Stimulated activated naive CD8-positive, alpha-beta T cell treated with anti-CD3 and anti-CD28 coated beads, Interleukin-15, Interleukin-2, amounts not matched to agents 100 ng/mL and 50 ng/mL, for 24 hours (primary cell): ENCODE measurements around the gene RAPGEF2.

Source experiments
- H3K27ac Mint-ChIP-seq: one replicate; pipeline ENCODE4 v1.8.0; 2021; ENCODE audit warnings: mild to moderate bottlenecking, mixed read lengths
- H3K27me3 Mint-ChIP-seq: one replicate; pipeline ENCODE4 v1.8.0; 2021; ENCODE audit warnings: mixed read lengths
- H3K36me3 Mint-ChIP-seq: one replicate; pipeline ENCODE4 v1.8.0; 2021; ENCODE audit warnings: low read depth, mixed read lengths
- H3K4me1 Mint-ChIP-seq: one replicate; pipeline ENCODE4 v1.8.0; 2021; ENCODE audit warnings: low read depth, mixed read lengths
- H3K4me3 Mint-ChIP-seq: one replicate; pipeline ENCODE4 v1.8.0; 2021; ENCODE audit warnings: mild to moderate bottlenecking, mixed read lengths
- H3K9me3 Mint-ChIP-seq: one replicate; pipeline ENCODE4 v1.8.0; 2021; ENCODE audit warnings: mixed read lengths

RAPGEF2 gene

DNA sequence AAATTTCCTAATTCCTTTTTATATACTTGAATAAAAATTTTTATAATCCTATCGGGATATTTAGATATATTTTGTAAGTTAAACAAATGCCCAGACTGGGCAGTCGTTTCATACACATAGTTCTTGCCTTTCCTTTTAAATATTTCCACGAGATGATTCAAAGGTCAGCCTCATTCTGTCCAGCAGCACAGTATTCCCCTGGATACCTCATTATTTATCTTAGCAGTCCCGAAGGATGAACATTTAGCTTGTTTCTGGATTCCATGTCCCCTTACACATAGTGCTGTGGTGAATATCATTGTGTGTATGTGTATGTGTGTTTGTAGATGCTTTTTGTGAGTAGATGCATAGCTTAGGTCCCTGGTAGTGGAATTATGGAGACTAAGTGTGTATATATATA, 38.3 kb downstream of the RAPGEF2 start:
- H3K9me3 Mint-ChIP-seq, result no peaks in the 10 kb centered on the region
- no peak overlapping the region for H3K27ac Mint-ChIP-seq
- H3K27me3 Mint-ChIP-seq, result no peaks in the 10 kb centered on the region
- H3K4me1 Mint-ChIP-seq, result peaks cover 15% of the 10 kb centered on the region
- no peak overlapping the region for H3K4me3 Mint-ChIP-seq
- no peaks in the 10 kb centered on the region for H3K36me3 Mint-ChIP-seq

DNA sequence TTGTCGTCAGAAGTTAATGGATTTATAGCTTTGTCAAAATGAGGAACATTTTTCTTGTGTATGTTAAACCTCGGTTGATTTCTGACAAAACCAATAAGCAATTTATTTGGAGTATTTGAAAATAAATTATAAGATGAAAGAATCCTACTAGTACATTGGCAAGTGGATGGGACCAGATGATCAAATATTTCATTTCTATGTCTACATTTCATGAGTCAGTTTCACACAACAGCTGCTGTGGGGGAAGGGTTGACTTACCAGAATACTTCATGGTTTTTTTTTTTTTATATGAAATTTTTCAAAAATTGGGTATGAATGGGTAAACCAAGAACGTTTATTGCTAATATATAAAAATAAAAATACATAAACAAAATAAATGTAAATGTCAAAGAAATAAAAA, 39.4 kb downstream of the RAPGEF2 start:
- Mint-ChIP-seq H3K36me3 (no peaks in the 10 kb centered on the region), H3K27ac (no peak overlapping the region), H3K4me1 (peaks cover 13% of the 10 kb centered on the region), H3K9me3 (no peaks in the 10 kb centered on the region), H3K4me3 (no peak overlapping the region), H3K27me3 (no peaks in the 10 kb centered on the region)

DNA sequence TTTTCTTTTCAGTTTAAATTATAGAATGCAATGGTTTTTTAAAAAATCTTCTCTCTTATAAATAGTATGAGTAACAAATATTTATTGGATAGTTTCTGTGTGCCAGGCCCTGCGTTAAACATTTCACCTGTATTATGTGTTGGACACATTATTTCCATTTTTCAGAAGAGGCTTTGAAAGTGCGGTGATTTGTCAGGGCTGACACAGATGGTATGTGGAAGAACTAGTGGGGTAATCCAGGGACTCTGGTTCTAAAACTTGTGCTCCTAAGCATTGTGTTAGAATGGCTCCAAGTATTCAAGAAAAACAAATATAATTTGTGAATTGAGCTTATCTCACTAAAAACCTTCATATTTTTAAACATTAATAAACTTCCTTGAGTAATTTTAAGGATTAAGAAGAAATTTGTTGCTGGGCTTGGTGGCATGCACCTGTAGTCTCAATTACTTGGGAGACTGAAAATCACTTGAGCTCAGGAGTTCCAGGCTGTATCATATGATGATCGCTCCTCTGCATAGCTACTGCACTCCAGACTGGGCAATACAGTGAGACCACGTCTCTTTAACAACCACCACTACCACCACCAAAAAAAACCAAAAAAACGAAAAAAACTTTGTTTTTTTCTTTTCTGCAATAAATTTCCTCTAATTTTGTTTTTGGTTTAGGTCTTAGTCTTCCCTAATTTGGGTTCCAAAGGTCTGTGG, 40.0 kb downstream of the RAPGEF2 start:
- H3K4me1 Mint-ChIP-seq, result peaks cover 13% of the 10 kb centered on the region
- no peak overlapping the region for H3K27ac Mint-ChIP-seq
- H3K27me3 Mint-ChIP-seq, result no peaks in the 10 kb centered on the region
- no peaks in the 10 kb centered on the region for H3K9me3 Mint-ChIP-seq
- H3K4me3 Mint-ChIP-seq, result no peak overlapping the region
- H3K36me3 Mint-ChIP-seq, result no peaks in the 10 kb centered on the region

DNA sequence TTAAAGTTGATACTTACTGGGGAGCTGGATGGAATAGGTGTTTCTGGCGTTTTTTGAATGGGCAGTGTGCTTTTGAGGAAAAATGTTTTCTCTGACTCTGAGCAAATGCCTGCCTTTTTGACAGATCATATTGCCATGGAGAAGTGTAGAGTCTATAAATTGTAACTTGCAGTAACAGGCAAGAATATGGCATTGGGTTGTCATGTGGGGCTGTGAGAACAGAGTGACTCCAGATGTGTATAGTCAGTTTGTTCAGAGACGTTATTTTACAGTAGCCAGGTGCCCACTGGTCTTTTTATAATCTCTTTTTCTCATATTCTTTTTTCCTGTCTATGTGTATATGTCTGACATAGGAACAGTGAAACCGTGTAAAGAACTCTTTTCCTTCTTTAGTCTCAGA, 40.8 kb downstream of the RAPGEF2 start:
- Mint-ChIP-seq H3K4me1 (peaks cover 8% of the 10 kb centered on the region), H3K36me3 (no peaks in the 10 kb centered on the region), H3K27me3 (no peaks in the 10 kb centered on the region), H3K9me3 (no peaks in the 10 kb centered on the region), H3K4me3 (no peak overlapping the region), H3K27ac (no peak overlapping the region)

DNA sequence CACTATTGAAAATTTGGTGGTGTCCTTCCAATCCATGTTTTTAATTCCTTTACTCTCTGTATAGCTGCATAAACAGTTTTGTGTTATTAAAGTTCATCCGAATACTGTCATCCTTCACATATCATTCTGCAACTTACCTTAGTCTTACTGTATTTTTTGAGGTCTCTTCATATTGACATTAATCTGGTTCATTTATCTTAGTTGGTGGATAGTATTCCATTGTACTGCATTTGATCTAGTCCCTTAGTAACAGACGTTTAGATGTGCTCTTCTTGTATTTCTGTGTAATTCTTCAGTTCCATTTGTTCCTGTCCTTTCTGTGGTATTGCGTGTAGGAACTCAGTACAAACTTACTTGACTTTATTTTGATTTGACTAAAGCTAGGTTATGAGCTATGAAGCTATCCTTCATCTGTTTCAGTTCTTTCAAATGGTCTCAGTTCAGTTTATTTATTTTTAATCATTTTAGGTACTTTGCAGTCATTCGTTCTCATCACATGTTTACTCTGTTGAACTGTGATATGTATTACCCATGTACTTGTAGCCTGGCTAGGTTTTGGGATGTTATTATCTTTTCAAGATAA, 41.3 kb downstream of the RAPGEF2 start:
- no peak overlapping the region for H3K4me3 Mint-ChIP-seq
- H3K4me1 Mint-ChIP-seq, result peaks cover 4% of the 10 kb centered on the region
- H3K27me3 Mint-ChIP-seq, result no peaks in the 10 kb centered on the region
- H3K27ac Mint-ChIP-seq, result no peak overlapping the region
- no peaks in the 10 kb centered on the region for H3K9me3 Mint-ChIP-seq
- H3K36me3 Mint-ChIP-seq, result no peaks in the 10 kb centered on the region

DNA sequence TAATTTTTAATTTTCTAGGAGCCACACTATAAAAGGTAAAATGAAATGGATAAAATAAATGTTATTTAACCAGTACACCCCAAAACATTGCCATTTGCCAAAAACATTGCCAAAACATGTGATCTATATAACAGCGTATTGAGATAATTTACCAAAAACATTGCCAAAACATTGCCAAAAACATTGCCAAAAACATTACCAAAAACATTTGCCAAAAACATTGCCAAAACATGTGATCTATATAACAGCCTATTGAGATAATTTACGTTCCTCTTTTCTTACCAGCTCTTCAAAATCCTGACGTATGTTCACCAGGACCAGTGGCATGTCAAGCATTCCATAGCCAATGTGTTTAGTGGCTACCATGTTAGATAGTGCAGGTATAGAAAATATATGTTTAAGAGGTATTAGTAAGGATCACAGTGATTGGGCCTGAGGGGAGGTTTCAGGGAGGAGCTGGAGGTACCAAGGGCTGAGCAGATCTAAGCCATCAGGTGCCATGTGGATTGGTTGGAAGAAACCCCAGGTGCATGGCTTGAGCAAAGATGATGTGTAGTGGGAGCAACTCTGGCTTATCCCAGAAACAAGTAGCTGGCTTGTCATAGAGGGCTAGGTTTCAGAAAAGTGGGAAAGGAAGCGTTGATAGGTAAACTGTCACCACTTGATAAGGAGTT, 42.6 kb downstream of the RAPGEF2 start:
- H3K36me3 Mint-ChIP-seq, result no peaks in the 10 kb centered on the region
- H3K4me3 Mint-ChIP-seq, result no peak overlapping the region
- H3K9me3 Mint-ChIP-seq, result no peaks in the 10 kb centered on the region
- H3K27me3 Mint-ChIP-seq, result no peaks in the 10 kb centered on the region
- no peak overlapping the region for H3K27ac Mint-ChIP-seq
- peaks cover 8% of the 10 kb centered on the region for H3K4me1 Mint-ChIP-seq

DNA sequence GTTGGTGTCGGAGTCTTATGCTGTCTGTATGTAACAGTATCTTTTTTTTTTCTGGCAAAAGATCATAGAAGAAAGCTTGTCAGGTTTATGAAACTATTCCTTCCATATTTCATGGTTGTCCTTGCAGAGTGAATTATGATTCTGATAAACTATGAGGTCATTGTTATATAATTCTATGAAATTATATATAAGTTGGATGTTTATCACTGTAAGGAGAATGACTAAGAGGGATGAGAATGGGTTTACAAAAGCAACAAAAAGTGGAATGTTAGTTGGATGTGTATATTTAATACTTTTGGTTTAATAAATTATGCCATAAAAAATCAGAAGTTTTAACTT, 43.1 kb downstream of the RAPGEF2 start:
- Mint-ChIP-seq H3K27me3 (no peaks in the 10 kb centered on the region), H3K36me3 (no peaks in the 10 kb centered on the region), H3K4me3 (no peak overlapping the region), H3K4me1 (peaks cover 8% of the 10 kb centered on the region), H3K9me3 (no peaks in the 10 kb centered on the region), H3K27ac (no peak overlapping the region)

DNA sequence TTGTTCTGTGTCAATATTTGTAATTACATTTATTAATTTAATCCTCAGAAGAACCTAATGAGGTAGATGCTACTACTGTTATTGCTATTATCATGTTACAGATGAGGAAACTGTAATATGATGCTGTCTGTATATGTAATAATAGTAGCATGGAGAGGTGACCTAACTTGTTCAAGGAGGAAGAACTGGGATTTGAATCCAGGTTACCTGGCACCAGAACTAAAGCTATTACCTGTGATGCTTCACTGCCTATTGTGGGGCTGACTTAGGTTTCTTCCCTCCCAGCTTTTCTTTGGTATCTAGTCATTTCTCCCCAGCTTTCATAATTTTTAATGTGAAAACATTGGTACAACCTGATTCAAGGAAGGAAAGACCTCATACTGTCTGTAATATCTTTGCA, 43.6 kb downstream of the RAPGEF2 start:
- no peak overlapping the region for H3K27ac Mint-ChIP-seq
- peaks cover 8% of the 10 kb centered on the region for H3K4me1 Mint-ChIP-seq
- H3K4me3 Mint-ChIP-seq, result no peak overlapping the region
- H3K9me3 Mint-ChIP-seq, result no peaks in the 10 kb centered on the region
- H3K27me3 Mint-ChIP-seq, result no peaks in the 10 kb centered on the region
- H3K36me3 Mint-ChIP-seq, result no peaks in the 10 kb centered on the region

DNA sequence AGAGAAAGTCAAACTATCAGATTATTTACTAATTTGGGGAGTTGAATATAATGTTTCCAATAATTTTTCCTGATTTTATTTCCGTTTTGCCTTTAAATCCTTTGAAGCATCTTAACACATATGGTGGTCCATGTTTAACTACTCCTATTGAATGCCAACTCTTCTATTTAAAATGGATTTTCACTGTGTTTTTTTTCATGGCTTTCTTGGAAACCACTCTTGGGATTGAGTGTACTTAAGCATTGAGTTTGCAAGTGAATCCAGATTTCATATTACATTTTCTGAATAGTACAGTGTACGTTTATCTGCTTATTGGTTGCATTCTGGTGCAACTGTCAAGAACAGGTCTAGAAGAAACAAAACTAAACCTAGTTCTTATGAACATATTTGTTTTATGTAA, 45.6 kb downstream of the RAPGEF2 start:
- H3K27ac Mint-ChIP-seq, result no peak overlapping the region
- H3K4me3 Mint-ChIP-seq, result no peak overlapping the region
- H3K36me3 Mint-ChIP-seq, result no peaks in the 10 kb centered on the region
- no peaks in the 10 kb centered on the region for H3K9me3 Mint-ChIP-seq
- no peaks in the 10 kb centered on the region for H3K27me3 Mint-ChIP-seq
- peaks cover 8% of the 10 kb centered on the region for H3K4me1 Mint-ChIP-seq

DNA sequence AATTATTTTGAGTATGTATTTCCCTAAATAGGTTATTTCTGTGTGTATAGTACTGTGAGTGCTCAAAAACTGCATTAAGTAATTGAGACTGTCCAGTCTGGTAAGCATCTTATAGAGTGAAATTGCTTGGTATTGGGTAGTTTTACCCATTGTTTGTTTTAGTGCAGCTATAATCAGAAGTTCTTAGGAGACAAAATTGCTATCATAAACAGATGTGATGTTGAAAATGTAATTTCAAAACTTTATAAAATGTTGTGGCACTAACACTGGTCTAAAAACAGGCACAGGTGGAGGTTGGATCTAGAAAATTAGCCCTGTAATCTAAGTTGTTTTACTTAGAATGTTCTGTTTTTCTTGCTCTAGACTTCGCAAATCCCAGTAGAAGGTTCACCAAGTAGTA, 46.8 kb downstream of the RAPGEF2 start:
- no peaks in the 10 kb centered on the region for H3K36me3 Mint-ChIP-seq
- H3K27me3 Mint-ChIP-seq, result no peaks in the 10 kb centered on the region
- no peak overlapping the region for H3K4me3 Mint-ChIP-seq
- peaks cover 7% of the 10 kb centered on the region for H3K4me1 Mint-ChIP-seq
- H3K9me3 Mint-ChIP-seq, result no peaks in the 10 kb centered on the region
- H3K27ac Mint-ChIP-seq, result no peak overlapping the region

DNA sequence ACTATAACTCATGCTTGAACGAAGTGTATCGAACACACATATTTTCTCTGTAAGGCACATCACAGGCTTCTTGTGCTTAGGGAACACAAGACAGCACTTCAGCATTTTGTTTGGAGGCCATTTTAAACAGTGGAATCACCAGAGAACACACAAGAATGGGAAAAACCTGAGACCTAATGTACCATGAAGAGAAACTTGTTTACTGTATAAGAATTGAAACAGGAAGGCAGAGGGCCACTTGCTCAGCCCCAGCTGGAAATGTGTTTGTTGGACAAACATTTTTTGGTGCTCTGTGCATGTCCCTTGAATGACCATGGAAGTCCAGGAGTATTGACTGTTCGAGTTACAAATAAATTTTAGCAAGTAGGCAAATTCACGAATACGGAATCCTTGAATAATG, 47.5 kb downstream of the RAPGEF2 start:
- no peaks in the 10 kb centered on the region for H3K36me3 Mint-ChIP-seq
- H3K9me3 Mint-ChIP-seq, result no peaks in the 10 kb centered on the region
- H3K27me3 Mint-ChIP-seq, result no peaks in the 10 kb centered on the region
- peaks cover 15% of the 10 kb centered on the region for H3K4me1 Mint-ChIP-seq
- no peak overlapping the region for H3K4me3 Mint-ChIP-seq
- no peak overlapping the region for H3K27ac Mint-ChIP-seq

DNA sequence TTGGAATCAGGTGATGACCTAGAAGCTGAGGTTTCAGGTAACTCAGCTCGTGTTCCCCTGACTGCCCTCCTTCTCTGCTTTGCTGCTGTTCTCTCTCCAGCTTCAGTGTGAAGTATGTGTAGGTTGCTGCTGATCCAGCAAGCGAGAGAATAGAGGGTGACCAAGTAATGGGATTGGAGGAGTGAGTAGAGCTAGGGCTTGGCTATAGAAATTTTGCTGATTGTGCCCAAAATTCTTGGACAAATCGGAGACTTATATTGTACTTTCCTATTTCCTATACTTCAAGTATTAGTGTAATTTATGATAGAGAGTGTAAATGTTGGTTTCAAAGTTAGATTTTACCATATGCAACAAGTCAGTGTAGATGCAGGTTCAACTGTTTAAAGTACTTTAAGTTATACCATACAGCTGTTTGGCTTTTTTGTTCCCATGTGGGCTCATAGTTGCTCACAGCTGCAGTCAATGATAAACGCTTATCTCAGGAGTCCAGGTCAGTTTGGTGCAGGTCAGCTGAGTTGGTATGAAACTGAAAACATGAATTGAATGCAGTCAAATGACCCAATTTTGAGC, 48.0 kb downstream of the RAPGEF2 start:
- Mint-ChIP-seq H3K4me3 (no peak overlapping the region), H3K4me1 (peaks cover 16% of the 10 kb centered on the region), H3K36me3 (no peaks in the 10 kb centered on the region), H3K27ac (no peak overlapping the region), H3K27me3 (no peaks in the 10 kb centered on the region), H3K9me3 (no peaks in the 10 kb centered on the region)

DNA sequence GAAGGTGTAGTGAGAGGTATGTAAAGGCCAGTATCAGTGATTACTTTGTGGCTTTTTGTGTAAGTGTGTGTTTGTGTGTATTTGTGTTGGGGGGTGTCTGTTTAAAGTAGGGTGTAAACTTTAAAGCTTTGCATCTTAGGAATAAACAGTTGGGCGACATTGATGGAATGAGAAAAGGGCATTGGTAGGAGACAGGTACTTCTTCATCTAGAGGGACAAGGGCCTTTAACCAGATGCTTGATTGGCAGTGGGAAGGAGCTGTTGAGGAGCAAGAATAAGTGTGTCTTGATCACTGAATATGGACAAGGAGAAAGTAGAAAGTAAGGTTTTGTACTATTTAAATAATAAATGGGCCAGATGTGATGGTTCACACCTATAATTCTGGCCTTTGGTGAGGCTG, 48.8 kb downstream of the RAPGEF2 start:
- H3K27ac Mint-ChIP-seq, result no peak overlapping the region
- peaks cover 16% of the 10 kb centered on the region for H3K4me1 Mint-ChIP-seq
- no peaks in the 10 kb centered on the region for H3K9me3 Mint-ChIP-seq
- H3K4me3 Mint-ChIP-seq, result no peak overlapping the region
- H3K36me3 Mint-ChIP-seq, result no peaks in the 10 kb centered on the region
- no peaks in the 10 kb centered on the region for H3K27me3 Mint-ChIP-seq

DNA sequence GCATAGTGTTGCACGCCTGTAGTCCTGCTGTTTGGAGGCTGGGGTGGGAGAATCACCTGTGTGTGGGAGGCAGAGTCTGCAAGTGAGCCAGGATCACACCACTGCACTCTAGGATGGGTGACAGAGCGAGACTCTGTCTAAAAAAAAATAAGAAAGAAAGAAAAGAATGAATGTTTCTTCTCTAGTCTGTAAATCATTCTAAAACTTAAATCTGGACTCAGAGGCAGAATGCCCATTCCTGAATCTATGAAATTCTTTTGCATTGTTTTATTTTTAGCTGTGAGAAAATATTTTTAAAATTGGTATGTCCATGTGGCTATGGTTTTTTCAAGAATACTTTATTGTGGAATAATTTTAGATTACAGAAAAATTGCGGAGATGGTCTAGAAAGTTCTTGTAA, 49.3 kb downstream of the RAPGEF2 start:
- H3K27ac Mint-ChIP-seq, result no peak overlapping the region
- no peaks in the 10 kb centered on the region for H3K36me3 Mint-ChIP-seq

DNA sequence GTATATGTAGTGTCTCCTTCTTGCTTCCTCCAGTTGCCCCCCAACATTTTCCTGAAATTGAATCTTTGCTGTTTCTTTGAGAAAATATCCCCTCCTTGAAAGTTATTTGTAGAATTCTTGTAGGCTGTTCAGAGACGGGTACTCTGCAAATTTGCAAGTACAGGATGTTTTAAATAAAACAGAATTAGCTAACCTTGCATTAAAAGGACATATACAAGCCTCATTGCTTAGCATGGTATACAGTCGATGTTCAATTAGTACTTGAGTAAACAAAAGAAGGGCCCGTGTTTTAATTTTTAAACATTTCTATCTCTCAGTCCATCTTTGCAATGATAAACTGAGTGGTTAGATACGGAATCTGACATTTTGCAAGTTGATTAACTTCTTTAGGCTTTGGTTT, 50.8 kb downstream of the RAPGEF2 start:
- no peak overlapping the region for H3K4me3 Mint-ChIP-seq
- H3K27me3 Mint-ChIP-seq, result no peaks in the 10 kb centered on the region
- H3K36me3 Mint-ChIP-seq, result no peaks in the 10 kb centered on the region
- H3K9me3 Mint-ChIP-seq, result no peaks in the 10 kb centered on the region
- no peak overlapping the region for H3K27ac Mint-ChIP-seq
- H3K4me1 Mint-ChIP-seq, result peaks cover 19% of the 10 kb centered on the region

More for the DNA sequence above, 49.3 kb downstream of the RAPGEF2 start:
- no peaks in the 10 kb centered on the region for H3K9me3 Mint-ChIP-seq
- peaks cover 16% of the 10 kb centered on the region for H3K4me1 Mint-ChIP-seq
- no peak overlapping the region for H3K4me3 Mint-ChIP-seq
- H3K27me3 Mint-ChIP-seq, result no peaks in the 10 kb centered on the region
